Uterus (tissue), 2 donors: ENCODE data around the gene RTN1.

ENCODE experiments used
- POLR2A ChIP-seq, 2 donors: fragments of 450-650 bp; IDR thresholded peaks; one replicate each; pipeline ENCODE4 v1.6.1; 2016; ENCODE audit warnings: antibody characterized with exemption in 2 of 2, mild to moderate bottlenecking in 1 of 2, moderate library complexity in 1 of 2
- TF ChIP-seq, protein P1 (sequence below), 4 experiments: fragments of 200-600 bp in 2 of 4; fragments of 450-650 bp in 2 of 4; sonication (generic) in 2 of 4; IDR thresholded peaks; one replicate each; pipeline ENCODE4 v1.5.1; 2016 to 2019; ENCODE audit warnings: antibody characterized with exemption in 4 of 4, mild to moderate bottlenecking in 2 of 4, moderate library complexity in 1 of 4

DNA sequence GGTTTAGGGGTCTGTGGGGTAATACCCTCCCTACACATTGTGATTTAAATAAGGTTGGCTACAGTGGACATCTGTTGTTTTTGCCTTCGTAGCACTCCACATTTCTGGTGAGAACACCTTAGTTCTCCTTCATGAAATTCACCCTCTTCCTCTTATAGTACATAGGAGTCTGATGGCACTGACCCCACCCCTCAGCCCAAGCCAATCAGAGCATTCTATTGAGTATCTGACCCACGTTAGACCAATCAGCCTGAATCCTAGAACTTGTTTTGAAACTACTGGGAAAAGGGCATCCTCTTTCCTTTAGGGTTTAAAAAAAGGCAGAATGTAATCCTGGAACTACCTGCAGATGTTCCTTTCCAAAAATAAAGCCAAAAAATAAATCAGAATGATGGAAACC lies 33.6 kb upstream of the RTN1 start:
- TF ChIP-seq, protein P1, sequence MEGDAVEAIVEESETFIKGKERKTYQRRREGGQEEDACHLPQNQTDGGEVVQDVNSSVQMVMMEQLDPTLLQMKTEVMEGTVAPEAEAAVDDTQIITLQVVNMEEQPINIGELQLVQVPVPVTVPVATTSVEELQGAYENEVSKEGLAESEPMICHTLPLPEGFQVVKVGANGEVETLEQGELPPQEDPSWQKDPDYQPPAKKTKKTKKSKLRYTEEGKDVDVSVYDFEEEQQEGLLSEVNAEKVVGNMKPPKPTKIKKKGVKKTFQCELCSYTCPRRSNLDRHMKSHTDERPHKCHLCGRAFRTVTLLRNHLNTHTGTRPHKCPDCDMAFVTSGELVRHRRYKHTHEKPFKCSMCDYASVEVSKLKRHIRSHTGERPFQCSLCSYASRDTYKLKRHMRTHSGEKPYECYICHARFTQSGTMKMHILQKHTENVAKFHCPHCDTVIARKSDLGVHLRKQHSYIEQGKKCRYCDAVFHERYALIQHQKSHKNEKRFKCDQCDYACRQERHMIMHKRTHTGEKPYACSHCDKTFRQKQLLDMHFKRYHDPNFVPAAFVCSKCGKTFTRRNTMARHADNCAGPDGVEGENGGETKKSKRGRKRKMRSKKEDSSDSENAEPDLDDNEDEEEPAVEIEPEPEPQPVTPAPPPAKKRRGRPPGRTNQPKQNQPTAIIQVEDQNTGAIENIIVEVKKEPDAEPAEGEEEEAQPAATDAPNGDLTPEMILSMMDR (IDR thresholded peaks at IDR 0.05), result no peak
- no peak for TF ChIP-seq POLR2A (IDR thresholded peaks at IDR 0.05)
